ENCODE results near the gene TMEM35B. TPM values are rescaled to one million over a fixed set of nuclear protein-coding genes. Genes with fewer than 3 reads are reported as not detected.
"Not testable (repeated sequence)": the region's sequence is repeated elsewhere in the genome, so short reads cannot be mapped to it uniquely, and the experiment has no call there.

The TMEM35B gene
- total RNA-seq, 4 donors from 2014 or later: 42.9 to 66.5 (median 62.2) TPM

GRCh38 chr1:34973326-34973725 lies 11.8 kb downstream of the TMEM35B start:
- Histone ChIP-seq H3K27ac (no peak overlapping the region), H3K9me3 (peaks cover 0 to 5% (median 0%) of the 10 kb centered on the region in 4 donors), H3K27me3 (no peaks in the 10 kb centered on the region), H3K4me3 (no peak overlapping the region), H3K36me3 (peaks cover 0 to 19% (median 0%) of the 10 kb centered on the region in 3 donors), H3K4me1 (no peaks in the 10 kb centered on the region)
- no peak for DNase-seq (ENCODE audit: low spot score in 2 of 2)
- WGBS, 2 donors: 89 to 91% methylated on average over 3 of the region's 3 CpGs
- TF ChIP-seq CTCF (IDR thresholded peaks at IDR 0.05) (no peak), POLR2A (IDR thresholded peaks at IDR 0.05) (no peak), EP300 (IDR thresholded peaks at IDR 0.05) (no peak)

GRCh38 chr1:34970829-34971228 lies 14.3 kb downstream of the TMEM35B start:
- Histone ChIP-seq H3K36me3 (no peaks in the 10 kb centered on the region), H3K4me1 (no peaks in the 10 kb centered on the region), H3K27ac (no peak overlapping the region), H3K9me3 (peaks cover 0 to 5% (median 0%) of the 10 kb centered on the region in 4 donors), H3K27me3 (no peaks in the 10 kb centered on the region), H3K4me3 (no peak overlapping the region)
- 18 to 23% methylated on average over 5 of the region's 5 CpGs for WGBS, 2 donors
- no peak for DNase-seq (ENCODE audit: low spot score in 2 of 2)
- TF ChIP-seq CTCF (IDR thresholded peaks at IDR 0.05) (no peak), POLR2A (IDR thresholded peaks at IDR 0.05) (no peak), EP300 (IDR thresholded peaks at IDR 0.05) (no peak)

GRCh38 chr1:34970220-34970735 lies 14.9 kb downstream of the TMEM35B start:
- 84 to 87% methylated on average over 5 of the region's 5 CpGs for WGBS, 2 donors
- Histone ChIP-seq H3K27me3 (no peaks in the 10 kb centered on the region), H3K27ac (no peak overlapping the region), H3K9me3 (peaks cover 0 to 5% (median 0%) of the 10 kb centered on the region in 4 donors), H3K4me3 (no peak overlapping the region), H3K36me3 (no peaks in the 10 kb centered on the region), H3K4me1 (no peaks in the 10 kb centered on the region)
- TF ChIP-seq CTCF (IDR thresholded peaks at IDR 0.05) (no peak), POLR2A (IDR thresholded peaks at IDR 0.05) (no peak), EP300 (IDR thresholded peaks at IDR 0.05) (no peak)
- no peak for DNase-seq (ENCODE audit: low spot score in 2 of 2)

- not testable (repeated sequence) for H3K4me3 ChIP-seq; H3K27me3 ChIP-seq; H3K36me3 ChIP-seq; DNase-seq (ENCODE audit: low spot score in 2 of 2); H3K4me1 ChIP-seq; H3K27ac ChIP-seq; H3K9me3 ChIP-seq
- WGBS, 2 donors: 86% methylated on average over 3 of the region's 3 CpGs
Observed at GRCh38 chr1:34968297-34968696, 16.9 kb downstream of the TMEM35B start.

GRCh38 chr1:34967672-34968071 lies 17.5 kb downstream of the TMEM35B start:
- no CpG with 5 or more reads among the region's 36 CpGs for WGBS, 2 donors
- not testable (repeated sequence) for H3K4me3 ChIP-seq; H3K27ac ChIP-seq; H3K9me3 ChIP-seq; H3K27me3 ChIP-seq; DNase-seq (ENCODE audit: low spot score in 2 of 2); H3K4me1 ChIP-seq; H3K36me3 ChIP-seq

- Histone ChIP-seq H3K27me3 (no peaks in the 10 kb centered on the region), H3K4me1 (no peaks in the 10 kb centered on the region), H3K27ac (no peak overlapping the region), H3K9me3 (peaks cover 0 to 5% (median 0%) of the 10 kb centered on the region in 4 donors), H3K4me3 (no peak overlapping the region), H3K36me3 (no peaks in the 10 kb centered on the region)
- TF ChIP-seq CTCF (IDR thresholded peaks at IDR 0.05) (no peak), POLR2A (IDR thresholded peaks at IDR 0.05) (no peak), EP300 (IDR thresholded peaks at IDR 0.05) (no peak)
- 84 to 85% methylated on average over 2 of the region's 2 CpGs for WGBS, 2 donors
- DNase-seq (ENCODE audit: low spot score in 2 of 2): no peak
Observed at GRCh38 chr1:34965597-34965996, 19.6 kb downstream of the TMEM35B start.

Measured in tibial nerve (tissue), 4 donors.